Activated T-cell treated with anti-CD3 and anti-CD28 coated beads for 24 hours (primary cell): ENCODE results near the gene SCEL.

Experiments used
- DNase-seq: peaks from one replicate; pipeline ENCODE4 v3.0.0-alpha.2; 2020; ENCODE audit warnings: low read depth

SCEL gene

DNA sequence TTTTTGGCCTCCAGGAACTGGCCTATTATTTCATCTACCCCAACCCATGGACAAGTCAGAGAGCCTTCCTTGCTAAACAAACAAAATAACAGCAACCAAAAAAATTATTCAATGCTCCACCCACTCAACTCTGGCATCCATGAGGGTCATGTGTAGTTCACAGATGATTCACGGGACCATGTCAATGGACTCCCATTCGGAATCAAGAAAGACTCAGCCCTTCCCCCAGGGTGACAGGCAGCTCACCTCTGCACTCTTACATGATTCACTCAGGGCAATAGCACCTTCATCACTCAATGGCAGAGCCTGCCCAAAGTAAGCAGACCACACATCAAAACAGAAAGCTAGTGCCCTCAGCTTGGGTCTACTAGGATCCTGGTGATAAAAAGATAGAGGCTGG, 14.3 kb upstream of the SCEL start:
- DNase-seq: no peak

GRCh38 chr13:77521595-77522367, 13.7 kb upstream of the SCEL start:
- DNase-seq: no peak

- DNase-seq: no peak
Measured at GRCh38 chr13:77522444-77522843, 13.1 kb upstream of the SCEL start.

GRCh38 chr13:77523386-77523785, 12.1 kb upstream of the SCEL start:
- no peak for DNase-seq

DNA sequence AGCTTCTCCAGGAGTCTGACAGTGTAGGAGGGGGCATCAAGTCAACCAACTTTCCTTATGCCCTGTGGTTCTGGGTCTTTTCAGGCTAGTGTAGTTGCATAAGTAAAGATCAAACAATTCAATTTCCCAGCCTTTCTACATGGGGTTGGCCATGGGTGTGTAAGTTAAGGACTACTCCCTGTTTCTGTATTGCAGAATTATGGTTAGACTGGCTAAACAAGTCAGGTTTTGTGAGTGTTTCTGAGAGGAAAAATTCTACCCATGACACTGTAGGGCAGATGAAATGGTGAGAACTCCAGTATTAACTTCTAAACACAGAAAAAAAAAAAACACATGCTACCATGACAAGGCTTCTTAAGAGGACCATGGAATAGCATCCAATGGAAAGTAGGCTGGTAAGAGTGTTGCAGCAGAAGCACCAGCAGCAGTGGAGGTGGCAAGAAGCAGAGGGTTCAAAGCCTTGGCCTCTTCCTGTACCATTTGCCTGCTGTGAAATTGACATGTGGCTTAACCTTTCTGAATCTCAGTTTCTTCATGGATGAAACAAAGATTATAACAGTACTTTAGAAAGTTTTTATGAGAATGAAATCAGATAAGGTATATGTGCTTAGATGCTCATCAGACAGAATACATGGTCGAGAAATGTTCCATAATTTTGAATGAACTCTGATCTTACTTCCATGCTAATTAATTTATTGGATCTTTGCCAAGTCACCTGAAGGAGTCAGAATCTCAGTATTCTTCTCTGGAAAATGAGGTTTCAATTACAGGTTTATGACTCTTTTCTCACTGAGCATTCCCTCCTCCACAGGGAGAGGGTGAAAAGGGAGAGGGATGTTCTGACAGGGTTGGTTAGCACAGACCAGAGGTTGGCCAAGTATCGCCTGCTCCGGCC, 11.4 kb upstream of the SCEL start:
- no peak for DNase-seq

GRCh38 chr13:77528414-77528813, 7.1 kb upstream of the SCEL start:
- DNase-seq: no peak

DNA sequence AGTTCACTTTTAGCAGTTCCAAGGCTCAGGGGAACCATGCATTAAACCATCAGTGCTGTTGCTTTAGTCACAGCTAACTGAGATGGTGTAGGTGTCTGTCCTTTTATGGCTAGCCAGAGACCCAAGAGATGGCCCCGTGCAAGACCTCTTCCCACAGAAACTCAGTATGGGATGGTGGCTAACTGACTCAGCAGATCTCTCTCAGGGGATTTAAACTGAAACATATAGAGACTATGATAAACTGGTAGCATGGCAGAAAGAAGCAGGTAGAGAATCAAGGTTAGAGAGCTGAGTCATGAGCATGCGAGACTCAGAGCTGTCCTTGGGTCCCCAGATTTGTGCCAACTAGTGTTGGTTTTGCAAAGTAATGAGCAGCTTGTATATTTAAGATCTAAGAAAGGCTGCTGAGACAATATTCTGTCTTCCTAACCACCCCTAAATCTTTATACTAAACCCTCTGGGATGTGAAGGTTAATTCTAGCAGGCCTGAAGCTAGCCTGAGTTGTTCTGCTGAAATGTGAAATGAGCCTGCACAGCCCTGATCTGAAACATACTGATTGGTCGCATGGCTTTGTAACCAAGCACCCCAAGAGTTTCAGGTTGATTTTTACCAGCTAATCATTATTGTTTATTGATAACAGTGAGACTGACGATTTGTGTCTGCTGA, 6.5 kb upstream of the SCEL start:
- no peak for DNase-seq

- no peak for DNase-seq
Measured at GRCh38 chr13:77529501-77529840, 6.0 kb upstream of the SCEL start.

- no peak for DNase-seq
Measured at GRCh38 chr13:77530875-77531274, 4.6 kb upstream of the SCEL start.

GRCh38 chr13:77532983-77533382, 2.5 kb upstream of the SCEL start:
- no peak for DNase-seq

GRCh38 chr13:77533875-77534788, 1.4 kb upstream of the SCEL start:
- DNase-seq: no peak

GRCh38 chr13:77536358-77536757, 852 bp downstream of the SCEL start:
- DNase-seq: no peak

GRCh38 chr13:77537289-77537919, 1.9 kb downstream of the SCEL start:
- DNase-seq: no peak

DNA sequence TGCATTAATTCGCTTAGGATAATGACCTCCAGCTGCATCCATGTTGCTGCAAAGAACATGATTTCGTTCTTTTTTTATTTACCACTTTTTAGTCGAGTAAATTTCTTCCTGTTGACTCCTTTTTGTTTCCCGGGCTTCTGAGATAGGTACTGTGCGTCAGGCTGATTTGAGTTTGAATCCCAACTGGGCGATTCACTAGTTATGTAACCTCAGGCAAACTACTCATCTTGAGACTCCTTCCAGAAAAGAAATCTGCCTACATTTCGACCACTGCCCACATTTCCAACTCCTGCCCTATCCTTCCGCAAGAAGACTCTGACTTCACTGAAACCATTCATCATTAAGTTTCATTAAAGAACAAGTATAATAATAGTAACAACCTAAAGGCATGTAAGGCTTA, 8.2 kb downstream of the SCEL start:
- DNase-seq: no peak

GRCh38 chr13:77544355-77544754, 8.8 kb downstream of the SCEL start:
- no peak for DNase-seq

- DNase-seq: no peak
Measured at GRCh38 chr13:77544758-77545338, 9.3 kb downstream of the SCEL start.

DNA sequence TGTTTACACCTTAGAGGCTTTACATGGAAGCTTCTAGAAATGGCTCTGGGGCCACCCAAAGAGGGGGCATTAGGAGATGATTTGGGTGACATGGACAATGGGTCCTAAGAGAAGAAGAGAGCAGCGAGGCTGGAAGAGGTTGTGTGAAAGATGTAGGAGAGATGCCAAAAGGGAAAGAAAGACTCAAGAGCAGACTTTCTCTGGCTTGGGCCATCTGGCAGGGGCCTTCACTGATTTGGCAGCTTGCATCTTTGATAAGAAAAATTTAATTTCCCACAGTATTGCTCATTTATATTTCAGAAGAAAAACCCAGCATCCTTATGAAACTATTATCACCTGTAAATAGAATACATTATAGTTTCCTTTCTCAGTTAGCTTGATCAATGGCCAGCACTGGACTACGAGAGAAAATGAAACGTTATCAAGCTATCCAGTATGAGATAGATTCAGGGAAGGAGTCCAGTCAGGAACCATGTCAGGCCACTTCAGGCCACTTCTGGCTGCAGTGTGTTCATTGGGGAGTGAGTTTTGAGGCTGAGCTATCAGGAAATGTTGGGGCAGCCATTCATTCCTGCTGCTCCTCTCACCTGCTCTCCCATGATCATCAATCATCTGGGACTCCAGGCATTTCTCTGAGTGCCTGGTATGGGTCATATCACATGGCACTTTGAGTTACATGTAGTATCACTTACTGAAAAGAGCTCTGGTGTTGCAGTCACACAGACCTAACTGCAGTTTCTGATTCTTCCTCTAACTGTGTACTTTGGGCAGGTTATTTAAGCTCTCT, 10.3 kb downstream of the SCEL start:
- DNase-seq: no peak

DNA sequence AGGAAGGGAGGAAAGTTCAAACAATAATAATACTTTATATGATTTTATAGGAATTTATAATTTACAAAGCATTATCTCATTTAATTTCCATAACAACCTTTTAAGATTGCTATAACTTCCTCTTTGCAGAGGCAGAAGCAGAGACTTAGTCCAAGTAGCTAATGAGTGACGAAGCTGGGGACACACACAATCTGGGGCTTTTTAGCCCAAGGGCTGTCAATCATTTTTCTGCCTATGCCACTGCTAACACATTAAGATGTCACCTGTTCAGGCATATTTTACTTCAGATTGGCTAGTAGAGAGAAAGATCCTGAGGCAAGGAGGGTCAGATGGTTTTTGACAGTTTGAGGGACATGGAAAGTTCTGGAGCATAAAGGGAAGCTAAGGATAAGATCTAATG, 12.6 kb downstream of the SCEL start:
- DNase-seq: no peak

- DNase-seq: no peak
Measured at GRCh38 chr13:77548594-77548993, 13.1 kb downstream of the SCEL start.

DNA sequence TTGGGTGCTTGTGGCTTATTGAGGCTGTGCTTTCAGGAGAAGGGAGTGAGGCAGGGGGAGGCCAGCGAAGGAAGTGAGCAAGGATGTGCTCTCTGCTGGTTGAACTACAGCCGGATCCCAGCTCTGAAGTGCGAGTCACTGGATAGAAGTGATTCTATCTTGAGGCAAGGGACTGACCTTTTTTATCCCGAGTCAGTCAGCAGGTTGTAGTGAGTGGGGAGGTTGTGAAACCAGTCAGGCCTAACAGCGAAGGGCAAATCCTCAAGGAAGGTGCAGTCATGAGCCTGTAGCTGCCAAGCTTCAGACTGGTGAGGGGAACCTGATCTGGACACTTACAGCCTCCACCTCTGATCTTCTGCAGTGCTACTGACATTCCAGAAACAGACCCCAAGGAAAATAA, 18.6 kb downstream of the SCEL start:
- no peak for DNase-seq
